Body of pancreas (tissue), 4 donors: Measurements from ENCODE around the gene COL23A1.
A peak's percentile ranks its signal among the peaks of the same experiment; 100 is the strongest.

Experiments used
- POLR2A ChIP-seq, 3 donors: fragments of 450-650 bp; IDR thresholded peaks; one replicate each; pipeline ENCODE4 v1.6.1; 2016; ENCODE audit warnings: antibody characterized with exemption in 3 of 3, mild to moderate bottlenecking in 2 of 3
- TF ChIP-seq, protein P1 (sequence below), 7 experiments: fragments of 450-650 bp in 4 of 7; fragments of 200-600 bp in 3 of 7; sonication (generic) in 3 of 7; IDR thresholded peaks; one replicate each; pipeline ENCODE4 v1.5.1; 2016 to 2019; ENCODE audit warnings: antibody characterized with exemption in 7 of 7

DNA sequence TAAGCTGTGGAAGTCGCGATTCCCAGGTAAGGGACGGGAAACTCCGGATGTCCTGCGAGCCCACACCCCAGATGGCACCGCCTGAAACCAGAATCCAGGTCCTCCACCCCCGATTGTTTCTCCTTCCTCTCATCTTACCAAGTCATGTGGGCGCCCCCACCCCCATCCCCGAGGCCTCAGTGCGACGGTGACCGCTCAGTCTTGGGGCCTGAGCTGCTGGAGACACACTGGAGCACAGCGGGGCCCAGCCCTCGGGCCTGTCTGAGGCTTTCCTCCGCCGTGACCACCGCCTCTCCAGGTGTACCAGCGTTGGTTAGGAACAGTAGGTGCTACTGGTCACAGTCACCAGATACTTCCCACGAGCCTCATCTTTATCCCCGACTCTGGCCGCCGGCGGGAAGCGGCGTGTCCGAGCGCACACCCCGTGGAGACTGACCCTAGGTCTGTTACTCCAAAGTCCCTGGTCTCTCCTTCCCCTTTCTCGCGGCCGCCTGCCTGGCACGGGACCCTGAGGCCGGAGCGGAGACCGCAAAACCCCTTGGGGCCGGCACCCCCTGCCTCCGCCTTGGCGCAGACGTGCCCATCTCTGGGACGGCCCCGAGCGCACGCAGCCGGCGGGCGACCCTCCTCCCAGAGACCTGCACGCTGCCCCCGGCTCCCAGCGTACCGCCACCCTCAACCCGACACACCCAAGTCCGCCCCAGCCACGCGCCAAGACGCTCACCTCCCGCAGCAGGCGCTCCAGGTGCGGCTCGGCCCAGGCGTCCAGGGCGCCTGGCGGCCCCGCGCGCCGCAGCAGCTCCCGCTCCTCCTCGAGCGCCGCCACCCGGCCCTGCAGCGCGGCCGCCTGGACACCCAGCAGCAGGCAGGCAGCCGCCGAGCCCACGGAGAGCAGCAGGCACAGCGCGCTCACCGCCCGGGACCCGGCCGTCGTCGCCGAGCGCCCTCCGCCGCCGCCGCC lies 733 bp downstream of the COL23A1 start:
- TF ChIP-seq, protein P1, sequence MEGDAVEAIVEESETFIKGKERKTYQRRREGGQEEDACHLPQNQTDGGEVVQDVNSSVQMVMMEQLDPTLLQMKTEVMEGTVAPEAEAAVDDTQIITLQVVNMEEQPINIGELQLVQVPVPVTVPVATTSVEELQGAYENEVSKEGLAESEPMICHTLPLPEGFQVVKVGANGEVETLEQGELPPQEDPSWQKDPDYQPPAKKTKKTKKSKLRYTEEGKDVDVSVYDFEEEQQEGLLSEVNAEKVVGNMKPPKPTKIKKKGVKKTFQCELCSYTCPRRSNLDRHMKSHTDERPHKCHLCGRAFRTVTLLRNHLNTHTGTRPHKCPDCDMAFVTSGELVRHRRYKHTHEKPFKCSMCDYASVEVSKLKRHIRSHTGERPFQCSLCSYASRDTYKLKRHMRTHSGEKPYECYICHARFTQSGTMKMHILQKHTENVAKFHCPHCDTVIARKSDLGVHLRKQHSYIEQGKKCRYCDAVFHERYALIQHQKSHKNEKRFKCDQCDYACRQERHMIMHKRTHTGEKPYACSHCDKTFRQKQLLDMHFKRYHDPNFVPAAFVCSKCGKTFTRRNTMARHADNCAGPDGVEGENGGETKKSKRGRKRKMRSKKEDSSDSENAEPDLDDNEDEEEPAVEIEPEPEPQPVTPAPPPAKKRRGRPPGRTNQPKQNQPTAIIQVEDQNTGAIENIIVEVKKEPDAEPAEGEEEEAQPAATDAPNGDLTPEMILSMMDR (IDR thresholded peaks at IDR 0.05): peak in 1 of 7 experiments; percentile 14
- TF ChIP-seq POLR2A (IDR thresholded peaks at IDR 0.05): no peak
